GM21390 (cell line): ENCODE results near the gene BEX2.

Experiments used
- ATAC-seq: cut with Tn5 transposase; IDR thresholded peaks from one replicate; pipeline ENCODE4 v1.9.1; 2021; ENCODE audit not compliant: unreplicated experiment

Gene BEX2

DNA sequence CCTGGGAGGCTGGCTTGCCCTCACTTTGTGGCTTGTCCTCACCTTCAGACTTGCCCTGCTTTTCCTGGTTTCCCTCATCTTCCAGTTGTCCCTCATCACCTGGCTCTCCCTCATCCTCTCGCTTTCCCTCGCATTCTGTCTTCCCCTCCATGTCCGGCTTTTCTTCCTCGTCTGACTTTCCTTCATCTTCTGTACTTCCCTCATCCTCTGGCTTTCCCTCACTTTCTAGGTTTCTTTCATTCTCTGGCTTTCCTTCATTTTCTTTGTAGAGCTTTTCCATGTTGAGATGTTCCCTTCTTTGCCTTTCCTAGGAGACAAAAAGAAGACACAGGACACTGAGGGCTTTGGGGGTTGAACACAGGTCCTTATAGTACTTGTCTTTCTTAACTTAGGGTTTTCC lies 36.5 kb downstream of the BEX2 start:
- ATAC-seq, result no peak
